K562 (cell line): ENCODE measurements around the gene TESK1. TPM values are rescaled to one million over a fixed set of nuclear protein-coding genes. Genes with fewer than 3 reads are reported as not detected.

Experiments used
- ATAC-seq: fragments of 200-7000 bp; cut with Tn5 transposase; 3 replicates; pipeline ENCODE4 v1.9.1; 2020; ENCODE audit warnings: moderate library complexity
- BruUV-seq: library from RNA; stranded (reverse); fragments of 400-500 nt; replicated peaks from 2 replicates; lab custom pipeline; 2021; lab: Mats Ljungman, UMichigan
- CTCF ChIA-PET: fragments of 300-600 bp; formaldehyde crosslinking; extraction: SDS; loops from one replicate; lab custom pipeline; 2021; ENCODE audit warnings: low intra/inter-chr PET ratio; lab: Yijun Ruan, JAX
- POLR2A ChIA-PET: fragments of 300-600, 350-650 bp; sonication (Branson Sonifier 250); formaldehyde crosslinking; extraction: SDS; loops from one replicate; lab custom pipeline; 2021; ENCODE audit warnings: antibody characterized with exemption, inconsistent platforms; lab: Yijun Ruan, JAX
- DNase-seq, 4 experiments: peaks; one replicate each; pipeline versions ENCODE4 v3.0.0 to v3.0.0-alpha.2; 2011 to 2018; ENCODE audit warnings: low spot score in 3 of 4, mixed read lengths in 3 of 4; ENCODE audit errors: extremely low read depth in 1 of 4
- FAIRE-seq: peaks from 2 replicates; lab custom pipeline; 2011; peaks lifted over from hg19 to GRCh38; lab: Jason Lieb, UNC
- H2AFZ ChIP-seq: 2 replicates; pipeline ENCODE4 v1.6.0; 2011; ENCODE audit warnings: low read depth, low read length, control low read depth, inconsistent platforms
- H3K27ac ChIP-seq: fragments of 200-600 bp; 3 replicates; pipeline ENCODE4 v1.8.0; 2011; ENCODE audit warnings: low read depth, mild to moderate bottlenecking, control low read depth, inconsistent platforms, low read length, moderate library complexity, mixed read lengths; ENCODE audit errors: extremely low read depth
- H3K27me3 ChIP-seq, 2 experiments: fragments of 300-600 bp in 1 of 2; 2 replicates in 1 of 2; 3 replicates in 1 of 2; pipeline versions ENCODE4 v1.6.0 to v1.8.0; 2011; ENCODE audit warnings: inconsistent platforms in 2 of 2, low read length in 2 of 2, mild to moderate bottlenecking in 1 of 2, mixed read lengths in 1 of 2, moderate library complexity in 1 of 2; ENCODE audit not compliant: control insufficient read depth in 2 of 2, insufficient read depth in 2 of 2
- H3K36me3 ChIP-seq: fragments of 300-600 bp; 3 replicates; pipeline ENCODE4 v1.8.0; 2011; ENCODE audit warnings: mild to moderate bottlenecking, low read length, inconsistent platforms; ENCODE audit not compliant: control insufficient read depth, insufficient read depth
- H3K4me1 ChIP-seq, 2 experiments: fragments of 200-600 bp in 1 of 2; replicated peaks in 1 of 2; 2 replicates in 1 of 2; 3 replicates in 1 of 2; pipeline versions ENCODE4 v1.5.1 to v1.8.0; 2011; ENCODE audit warnings: inconsistent platforms in 2 of 2, low read length in 2 of 2, mild to moderate bottlenecking in 1 of 2, mixed read lengths in 1 of 2, moderate library complexity in 1 of 2; ENCODE audit not compliant: control insufficient read depth in 2 of 2, insufficient read depth in 2 of 2
- H3K4me2 ChIP-seq: 2 replicates; pipeline ENCODE4 v1.6.1; 2011; ENCODE audit warnings: low read length, control low read depth, inconsistent platforms, mixed read lengths; ENCODE audit not compliant: insufficient read depth
- H3K4me3 ChIP-seq: fragments of 200-600 bp; sonication (generic), shearing (Covaris generic); 2 replicates; pipeline ENCODE4 v1.5.1; 2016; ENCODE audit warnings: control low read depth, inconsistent platforms
- H3K79me2 ChIP-seq: fragments of 200-600 bp; 3 replicates; pipeline ENCODE4 v1.8.0; 2011; ENCODE audit warnings: low read length, inconsistent platforms; ENCODE audit not compliant: control insufficient read depth, insufficient read depth
- H3K9ac ChIP-seq, 2 experiments: 2 replicates each; pipeline versions ENCODE4 v1.6.0 to v1.6.1; 2011; ENCODE audit warnings: low read depth in 2 of 2, low read length in 2 of 2, control low read depth in 1 of 2, inconsistent platforms in 1 of 2, mild to moderate bottlenecking in 1 of 2, mixed read lengths in 1 of 2; ENCODE audit not compliant: insufficient read depth in 1 of 2
- H3K9me1 ChIP-seq: one replicate; pipeline ENCODE4 v1.6.0; 2011; ENCODE audit warnings: inconsistent platforms, mild to moderate bottlenecking, low read length, moderate library complexity; ENCODE audit not compliant: control insufficient read depth, insufficient read depth
- H3K9me3 ChIP-seq: replicated peaks from 2 replicates; pipeline ENCODE4 v1.5.1; 2011; ENCODE audit warnings: low read depth, low read length, inconsistent platforms; ENCODE audit not compliant: control insufficient read depth, insufficient read depth
- H4K20me1 ChIP-seq: replicated peaks from 2 replicates; pipeline ENCODE4 v1.6.1; 2011; ENCODE audit warnings: low read length, inconsistent platforms, mixed read lengths; ENCODE audit not compliant: control insufficient read depth, insufficient read depth
- CBFB ChIP-seq: sonication (generic); formaldehyde crosslinking; IDR thresholded peaks from 2 replicates; pipeline ENCODE4 v1.4.0; 2020; ENCODE audit warnings: mild to moderate bottlenecking, missing genetic modification reagents
- DDX20 ChIP-seq: fragments of 450-650 bp; IDR thresholded peaks from 2 replicates; pipeline ENCODE4 v1.6.1; 2016; ENCODE audit warnings: missing genetic modification characterization, low read depth, mild to moderate bottlenecking, missing compliant biosample characterization, moderate library complexity
- ETV6 ChIP-seq, 3 experiments: fragments of 150-350 bp in 1 of 3; sonication (generic) in 1 of 3; formaldehyde crosslinking in 1 of 3; IDR thresholded peaks; 2 replicates each; pipeline versions ENCODE4 v1.6.1 to v1.8.0; 2014 to 2022; ENCODE audit warnings: borderline replicate concordance in 2 of 3, low read depth in 2 of 3, antibody characterized with exemption in 1 of 3, low read length in 1 of 3, mild to moderate bottlenecking in 1 of 3, missing genetic modification reagents in 1 of 3
- GATAD2B ChIP-seq: fragments of 450-650 bp; IDR thresholded peaks from 2 replicates; pipeline ENCODE4 v1.6.1; 2017; ENCODE audit warnings: mild to moderate bottlenecking, borderline replicate concordance
- GTF2A2 ChIP-seq: IDR thresholded peaks from 2 replicates; pipeline ENCODE4 v1.6.1; 2016; ENCODE audit warnings: mild to moderate bottlenecking, missing genetic modification characterization, missing compliant biosample characterization
- HOXB6 ChIP-seq: fragments of 250-450 bp; sonication (Bioruptor Pico); IDR thresholded peaks from 2 replicates; pipeline ENCODE4 v1.5.1; 2022; ENCODE audit warnings: mild to moderate bottlenecking, borderline replicate concordance
- MEF2A ChIP-seq: IDR thresholded peaks from 2 replicates; pipeline ENCODE4 v1.6.1; 2011; ENCODE audit warnings: low read depth, mild to moderate bottlenecking, low read length, moderate library complexity; ENCODE audit not compliant: control insufficient read depth
- PHB ChIP-seq: fragments of 250-450 bp; sonication (Bioruptor Pico); IDR thresholded peaks from 2 replicates; pipeline ENCODE4 v1.5.0; 2021
- PYGO2 ChIP-seq: fragments of 450-650 bp; IDR thresholded peaks from 2 replicates; pipeline ENCODE4 v1.6.1; 2016; ENCODE audit warnings: mild to moderate bottlenecking, missing genetic modification characterization, moderate library complexity, missing compliant biosample characterization
- RBM17 ChIP-seq: fragments of 200-400 bp; formaldehyde crosslinking; IDR thresholded peaks from 2 replicates; pipeline ENCODE4 v1.6.1; 2017; ENCODE audit warnings: low read depth, mild to moderate bottlenecking, low read length, borderline replicate concordance
- SIN3A ChIP-seq, 2 experiments: fragments of 150-350 bp in 1 of 2; IDR thresholded peaks; 2 replicates each; pipeline ENCODE4 v1.6.1; 2011 to 2016; ENCODE audit warnings: borderline replicate concordance in 2 of 2, low read depth in 2 of 2, low read length in 2 of 2, mild to moderate bottlenecking in 2 of 2, moderate library complexity in 2 of 2; ENCODE audit not compliant: control insufficient read depth in 1 of 2
- SLC30A9 ChIP-seq: fragments of 250-450 bp; sonication (Bioruptor Pico); IDR thresholded peaks from 2 replicates; pipeline ENCODE4 v1.8.0; 2022; ENCODE audit warnings: mild to moderate bottlenecking, moderate library complexity
- TOE1 ChIP-seq, 2 experiments: fragments of 450-650 bp in 1 of 2; sonication (generic) in 1 of 2; formaldehyde crosslinking in 1 of 2; IDR thresholded peaks; 2 replicates each; pipeline versions ENCODE4 v1.7.1 to v1.8.0; 2016 to 2022; ENCODE audit warnings: borderline replicate concordance in 2 of 2, mild to moderate bottlenecking in 2 of 2, antibody characterized with exemption in 1 of 2, inconsistent platforms in 1 of 2, low read depth in 1 of 2, missing genetic modification reagents in 1 of 2, moderate library complexity in 1 of 2
- YY1 ChIP-seq, 3 experiments: IDR thresholded peaks; 2 replicates each; pipeline ENCODE4 v1.6.1; 2011; ENCODE audit warnings: low read length in 2 of 3, mild to moderate bottlenecking in 2 of 3, moderate library complexity in 2 of 3, borderline replicate concordance in 1 of 3, control low read depth in 1 of 3, low read depth in 1 of 3; ENCODE audit not compliant: insufficient read depth in 3 of 3, insufficient replicate concordance in 2 of 3, control insufficient read depth in 1 of 3, insufficient read length in 1 of 3; ENCODE audit errors: extremely low read depth in 1 of 3
- ZNF165 ChIP-seq: fragments of 250-450 bp; sonication (Bioruptor Pico); IDR thresholded peaks from 2 replicates; pipeline ENCODE4 v1.4.0; 2020; ENCODE audit warnings: borderline replicate concordance
- ZNF212 ChIP-seq: fragments of 450-650 bp; formaldehyde crosslinking; IDR thresholded peaks from 2 replicates; pipeline ENCODE4 v1.4.0; 2020; ENCODE audit warnings: mild to moderate bottlenecking
- WGBS: fragments of 100-300 bp; shearing (Covaris generic); methylation state at CpG from one replicate; pipeline ENCODE4 v1.1.6; 2016; ENCODE audit warnings: low coverage, mixed read lengths; ENCODE audit not compliant: insufficient coverage; ENCODE audit errors: missing lambda C conversion rate; 5-methylcytosine and 5-hydroxymethylcytosine counted together
- in situ Hi-C: fragments of 300-500 bp; cut with MboI; formaldehyde crosslinking; loops from 4 replicates; pipeline ENCODE4 v1.15.0; 2018; ENCODE audit warnings: inconsistent platforms, mixed read lengths
- intact Hi-C: fragments of 100-400 bp; cut with micrococcal nuclease; formaldehyde crosslinking; loops from 2 replicates; pipeline ENCODE4 v1.14.2; 2022
- polyA plus RNA-seq, 8 experiments: library from polyadenylated mRNA; depleted of rRNA in 4 of 8; stranded (reverse) in 5 of 8; unstranded in 3 of 8; fragments of >200 nt; fragmentation: Nextera tagmentation in 2 of 8; fragmentation: Illumina TruSeq in 1 of 8; extraction: Ambion mirVana in 2 of 8; extraction: Trizol in 1 of 8; gene quantifications; 2 replicates each; pipeline versions ENCODE4 v1.2.1 to v1.2.3, GENCODE V29; 2011 to 2014; ENCODE audit warnings: inconsistent platforms in 1 of 8, missing spikeins in 1 of 8
- total RNA-seq, 7 experiments: library from RNA; depleted of rRNA in 6 of 7; stranded (reverse); fragments of >200 nt in 6 of 7; fragmentation: Illumina TruSeq in 2 of 7; extraction: Trizol in 2 of 7; gene quantifications; 2 replicates each; pipeline versions ENCODE4 v1.2.1 to v1.2.3, GENCODE V29; 2011 to 2021; ENCODE audit warnings: low replicate concordance in 1 of 7
- TF ChIP-seq, protein P1 (sequence below): sonication (generic); formaldehyde crosslinking; IDR thresholded peaks from 2 replicates; pipeline ENCODE4 v1.8.1; 2023; ENCODE audit warnings: mild to moderate bottlenecking, missing genetic modification reagents

The TESK1 gene
- total and polyA plus RNA-seq, 9 of the 15 experiments (the other 6 are each of a cell fraction or from before 2014, with no cell fraction given) = 0.07 to 10.4 (median 4.1) TPM

DNA sequence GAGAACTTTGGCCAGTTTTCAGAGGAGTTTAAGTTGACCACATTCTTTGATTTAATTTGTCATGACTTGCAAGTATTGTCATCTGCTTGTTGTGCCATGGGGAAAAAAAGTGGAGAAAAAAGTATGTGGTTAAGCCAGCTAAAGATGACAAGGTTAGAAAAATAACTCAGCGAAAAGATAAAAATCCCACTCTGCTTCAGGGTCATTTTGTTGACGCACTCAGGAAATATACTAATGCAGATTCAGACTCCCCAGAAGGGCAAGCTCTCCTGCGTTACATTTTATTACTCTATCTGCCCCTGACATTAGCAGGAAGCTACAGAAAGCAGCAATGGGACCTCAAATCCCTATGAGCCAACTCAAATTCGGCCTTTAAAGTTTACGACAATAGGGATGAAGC lies 27.6 kb upstream of the TESK1 start (continued):
- TF ChIP-seq ETV6 (IDR thresholded peaks at IDR 0.05; ENCODE audit: borderline replicate concordance in 1 of 2, low read depth in 2 of 2, low read length in 1 of 2) = no peak
- no peak for TF ChIP-seq ETV6 (CRISPR knock-in tag; IDR thresholded peaks at IDR 0.05; ENCODE audit: borderline replicate concordance)
- TF ChIP-seq ZNF212 (CRISPR knock-in tag) = no peak
- TF ChIP-seq GTF2A2 (tag) = no peak
- TF ChIP-seq RBM17 = no peak
- TF ChIP-seq, all 486 proteins: peak for 0

GRCh38 chr9:35579130-35579529 lies 25.9 kb upstream of the TESK1 start:
- intact Hi-C loops = no loop called here
- H3K27me3 ChIP-seq = no peaks in the 10 kb centered on the region
- in situ Hi-C loops = no loop called here
- no peaks in the 10 kb centered on the region for H3K79me2 ChIP-seq
- no TSS peak for BruUV-seq
- no CpG with 5 or more reads among the region's 1 CpG for WGBS
- H2AFZ ChIP-seq = no peak overlapping the region
- CTCF ChIA-PET = no interaction called here
- no peak overlapping the region for H3K4me2 ChIP-seq
- no peak overlapping the region for H3K9ac ChIP-seq
- DNase-seq (no peak), FAIRE-seq (no peak), ATAC-seq (no peak)
- TF ChIP-seq GATAD2B (no peak), PYGO2 (tag) (no peak), HOXB6 (CRISPR knock-in tag) (no peak), SIN3A (IDR thresholded peaks at IDR 0.05; ENCODE audit: borderline replicate concordance in 2 of 2, control insufficient read depth in 1 of 2, low read depth in 2 of 2, low read length in 2 of 2) (no peak), SLC30A9 (no peak), PHB (CRISPR knock-in tag) (no peak), YY1 (IDR thresholded peaks at IDR 0.05; ENCODE audit: borderline replicate concordance in 1 of 3, control insufficient read depth in 1 of 3, extremely low read depth in 1 of 3, insufficient read depth in 3 of 3, insufficient read length in 1 of 3, insufficient replicate concordance in 2 of 3, low read depth in 1 of 3, low read length in 2 of 3) (no peak), TOE1 (IDR thresholded peaks at IDR 0.05; ENCODE audit: borderline replicate concordance) (no peak), TOE1 (CRISPR knock-in tag; IDR thresholded peaks at IDR 0.05; ENCODE audit: borderline replicate concordance, low read depth) (no peak), CBFB (CRISPR knock-in tag) (no peak), DDX20 (tag) (no peak), MEF2A (no peak), ZNF165 (CRISPR knock-in tag) (no peak)
- TF ChIP-seq, protein P1, sequence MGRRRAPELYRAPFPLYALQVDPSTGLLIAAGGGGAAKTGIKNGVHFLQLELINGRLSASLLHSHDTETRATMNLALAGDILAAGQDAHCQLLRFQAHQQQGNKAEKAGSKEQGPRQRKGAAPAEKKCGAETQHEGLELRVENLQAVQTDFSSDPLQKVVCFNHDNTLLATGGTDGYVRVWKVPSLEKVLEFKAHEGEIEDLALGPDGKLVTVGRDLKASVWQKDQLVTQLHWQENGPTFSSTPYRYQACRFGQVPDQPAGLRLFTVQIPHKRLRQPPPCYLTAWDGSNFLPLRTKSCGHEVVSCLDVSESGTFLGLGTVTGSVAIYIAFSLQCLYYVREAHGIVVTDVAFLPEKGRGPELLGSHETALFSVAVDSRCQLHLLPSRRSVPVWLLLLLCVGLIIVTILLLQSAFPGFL (CRISPR knock-in tag) = no peak
- POLR2A ChIA-PET = no interaction called here
- H3K9me3 ChIP-seq = no peaks in the 10 kb centered on the region
- H3K36me3 ChIP-seq = no peaks in the 10 kb centered on the region
- H4K20me1 ChIP-seq = no peaks in the 10 kb centered on the region
- no peak overlapping the region for H3K4me3 ChIP-seq
- no peaks in the 10 kb centered on the region for H3K4me1 ChIP-seq
- no peaks in the 10 kb centered on the region for H3K9me1 ChIP-seq
- no peak overlapping the region for H3K27ac ChIP-seq
